H9 (cell line): ENCODE measurements around the gene PCGF2. TPM values are rescaled to one million over a fixed set of nuclear protein-coding genes. Genes with fewer than 3 reads are reported as not detected.
A peak's percentile ranks its signal among the peaks of the same experiment; 100 is the strongest.

ENCODE experiments used
- DNase-seq: peaks from one replicate; pipeline ENCODE4 v3.0.0-alpha.2; 2017
- H2AFZ ChIP-seq: one replicate; pipeline ENCODE4 v1.6.1; 2013; ENCODE audit warnings: mild to moderate bottlenecking, low read length, control low read depth, moderate library complexity
- H2AK5ac ChIP-seq: 2 replicates; pipeline ENCODE4 v1.6.1; 2013; ENCODE audit warnings: low read length, control low read depth, mixed read lengths; ENCODE audit not compliant: insufficient read length
- H2BK120ac ChIP-seq: one replicate; pipeline ENCODE4 v1.6.1; 2013; ENCODE audit warnings: low read depth, mild to moderate bottlenecking, low read length, control low read depth, inconsistent platforms; ENCODE audit not compliant: poor library complexity, severe bottlenecking
- H2BK12ac ChIP-seq: 2 replicates; pipeline ENCODE4 v1.6.1; 2013; ENCODE audit warnings: low read length, control low read depth, mixed read lengths, low read depth; ENCODE audit not compliant: insufficient read length
- H2BK15ac ChIP-seq: 2 replicates; pipeline ENCODE4 v1.6.1; 2013; ENCODE audit warnings: low read depth, low read length, control low read depth
- H2BK20ac ChIP-seq: one replicate; pipeline ENCODE4 v1.6.1; 2013; ENCODE audit warnings: low read depth, mild to moderate bottlenecking, low read length, control low read depth, inconsistent platforms; ENCODE audit not compliant: poor library complexity, severe bottlenecking
- H2BK5ac ChIP-seq: 2 replicates; pipeline ENCODE4 v1.6.1; 2013; ENCODE audit warnings: low read length, control low read depth, mixed read lengths; ENCODE audit not compliant: insufficient read length
- H3K14ac ChIP-seq: 2 replicates; pipeline ENCODE4 v1.6.1; 2013; ENCODE audit warnings: low read length, control low read depth; ENCODE audit not compliant: insufficient read depth
- H3K18ac ChIP-seq: 2 replicates; pipeline ENCODE4 v1.6.1; 2013; ENCODE audit warnings: low read depth, mild to moderate bottlenecking, mixed read lengths, low read length, control low read depth; ENCODE audit not compliant: insufficient read length
- H3K23ac ChIP-seq: 2 replicates; pipeline ENCODE4 v1.6.1; 2013; ENCODE audit warnings: low read length, control low read depth, mixed read lengths, low read depth; ENCODE audit not compliant: insufficient read length
- H3K23me2 ChIP-seq: 2 replicates; pipeline ENCODE4 v1.6.1; 2013; ENCODE audit warnings: low read depth, mild to moderate bottlenecking, mixed read lengths, low read length, control low read depth; ENCODE audit not compliant: insufficient read length, poor library complexity, severe bottlenecking
- H3K27ac ChIP-seq: 2 replicates; pipeline ENCODE4 v1.5.1; 2013; ENCODE audit warnings: low read length, control low read depth, mixed read lengths, low read depth; ENCODE audit not compliant: insufficient read length
- H3K27me3 ChIP-seq: 2 replicates; pipeline ENCODE4 v1.6.1; 2013; ENCODE audit warnings: low read length, control low read depth, inconsistent platforms; ENCODE audit not compliant: insufficient read depth
- H3K4ac ChIP-seq: 2 replicates; pipeline ENCODE4 v1.6.1; 2013; ENCODE audit warnings: low read depth, mild to moderate bottlenecking, control low read depth, inconsistent platforms, low read length, moderate library complexity
- H3K4me1 ChIP-seq: 2 replicates; pipeline ENCODE4 v1.6.1; 2013; ENCODE audit warnings: low read length, control low read depth, inconsistent platforms; ENCODE audit not compliant: insufficient read depth
- H3K4me2 ChIP-seq: 2 replicates; pipeline ENCODE4 v1.6.1; 2013; ENCODE audit warnings: low read length, control low read depth, mixed read lengths; ENCODE audit not compliant: insufficient read length, insufficient read depth
- H3K56ac ChIP-seq: 2 replicates; pipeline ENCODE4 v1.6.1; 2013; ENCODE audit warnings: low read depth, mild to moderate bottlenecking, mixed read lengths, low read length, control low read depth; ENCODE audit not compliant: insufficient read length
- H3K79me1 ChIP-seq: 2 replicates; pipeline ENCODE4 v1.6.1; 2013; ENCODE audit warnings: low read depth, mild to moderate bottlenecking, moderate library complexity, low read length, control low read depth, inconsistent platforms; ENCODE audit not compliant: insufficient read depth, poor library complexity, severe bottlenecking
- H3K79me2 ChIP-seq: 2 replicates; pipeline ENCODE4 v1.6.1; 2013; ENCODE audit warnings: low read length, control low read depth, inconsistent platforms; ENCODE audit not compliant: insufficient read depth
- H3K9ac ChIP-seq: 2 replicates; pipeline ENCODE4 v1.6.1; 2013; ENCODE audit warnings: low read length, control low read depth, mixed read lengths; ENCODE audit not compliant: insufficient read length; ENCODE audit errors: extremely low read depth
- H3K9me3 ChIP-seq: one replicate; pipeline ENCODE4 v1.6.1; 2013; ENCODE audit warnings: low read depth, low read length, inconsistent platforms; ENCODE audit not compliant: control insufficient read depth
- H3T11ph ChIP-seq: one replicate; pipeline ENCODE4 v1.6.1; 2013; ENCODE audit warnings: mild to moderate bottlenecking, low read length, control low read depth, inconsistent platforms
- H4K20me1 ChIP-seq: one replicate; pipeline ENCODE4 v1.6.1; 2013; ENCODE audit not compliant: control insufficient read depth, insufficient read length, insufficient read depth
- H4K5ac ChIP-seq: 2 replicates; pipeline ENCODE4 v1.6.1; 2013; ENCODE audit warnings: low read depth, mild to moderate bottlenecking, mixed read lengths, low read length, control low read depth; ENCODE audit not compliant: insufficient read length
- H4K8ac ChIP-seq: replicated peaks from 2 replicates; pipeline ENCODE4 v1.6.1; 2013; ENCODE audit warnings: low read length, control low read depth, mixed read lengths, low read depth; ENCODE audit not compliant: insufficient read length
- H4K91ac ChIP-seq: 2 replicates; pipeline ENCODE4 v1.6.1; 2013; ENCODE audit warnings: low read depth, mild to moderate bottlenecking, moderate library complexity, mixed read lengths, low read length, control low read depth; ENCODE audit not compliant: insufficient read length
- H3K27ac Mint-ChIP-seq, 3 experiments: 2 replicates in 2 of 3; 3 replicates in 1 of 3; pipeline ENCODE4 v1.8.0; 2020 to 2021; ENCODE audit warnings: mixed read lengths in 3 of 3, mild to moderate bottlenecking in 1 of 3, moderate library complexity in 1 of 3
- H3K27me3 Mint-ChIP-seq: 2 replicates; pipeline ENCODE4 v1.8.0; 2021; ENCODE audit warnings: low read depth, mild to moderate bottlenecking, moderate library complexity, mixed read lengths
- H3K36me3 Mint-ChIP-seq, 3 experiments: 2 replicates in 2 of 3; 3 replicates in 1 of 3; pipeline ENCODE4 v1.8.0; 2020 to 2021; ENCODE audit warnings: low read depth in 3 of 3, mixed read lengths in 3 of 3; ENCODE audit not compliant: insufficient read depth in 1 of 3
- H3K4me1 Mint-ChIP-seq, 2 experiments: 2 replicates each; pipeline ENCODE4 v1.8.0; 2020; ENCODE audit warnings: mixed read lengths in 2 of 2
- H3K4me3 Mint-ChIP-seq, 2 experiments: 2 replicates in 1 of 2; 3 replicates in 1 of 2; pipeline ENCODE4 v1.8.0; 2020 to 2021; ENCODE audit warnings: mild to moderate bottlenecking in 2 of 2, mixed read lengths in 2 of 2, moderate library complexity in 1 of 2
- H3K9me3 Mint-ChIP-seq, 2 experiments: 2 replicates in 1 of 2; 3 replicates in 1 of 2; pipeline ENCODE4 v1.8.0; 2020; ENCODE audit warnings: mild to moderate bottlenecking in 2 of 2, mixed read lengths in 2 of 2, moderate library complexity in 1 of 2
- WGBS: extraction: QIAGEN DNeasy Blood & Tissue Kit; methylation state at CpG from one replicate; pipeline ENCODE4 v1.1.7; 2013; ENCODE audit warnings: missing lambda C conversion rate, low lambda C conversion rate, mixed read lengths; ENCODE audit not compliant: insufficient read length; ENCODE audit errors: extremely low coverage; 5-methylcytosine and 5-hydroxymethylcytosine counted together
- total RNA-seq: library from RNA; stranded (reverse); gene quantifications from 2 replicates; pipeline ENCODE4 v1.2.1, GENCODE V29; 2021
- TF ChIP-seq, protein P1 (sequence below): fragments of 200-600 bp; sonication (generic); conservative IDR thresholded peaks from 3 replicates; pipeline ENCODE4 v1.8.0; 2021; ENCODE audit warnings: antibody characterized with exemption, mild to moderate bottlenecking

PCGF2 gene
- total RNA-seq, 1 experiment from 2014 or later, result 106 TPM

DNA sequence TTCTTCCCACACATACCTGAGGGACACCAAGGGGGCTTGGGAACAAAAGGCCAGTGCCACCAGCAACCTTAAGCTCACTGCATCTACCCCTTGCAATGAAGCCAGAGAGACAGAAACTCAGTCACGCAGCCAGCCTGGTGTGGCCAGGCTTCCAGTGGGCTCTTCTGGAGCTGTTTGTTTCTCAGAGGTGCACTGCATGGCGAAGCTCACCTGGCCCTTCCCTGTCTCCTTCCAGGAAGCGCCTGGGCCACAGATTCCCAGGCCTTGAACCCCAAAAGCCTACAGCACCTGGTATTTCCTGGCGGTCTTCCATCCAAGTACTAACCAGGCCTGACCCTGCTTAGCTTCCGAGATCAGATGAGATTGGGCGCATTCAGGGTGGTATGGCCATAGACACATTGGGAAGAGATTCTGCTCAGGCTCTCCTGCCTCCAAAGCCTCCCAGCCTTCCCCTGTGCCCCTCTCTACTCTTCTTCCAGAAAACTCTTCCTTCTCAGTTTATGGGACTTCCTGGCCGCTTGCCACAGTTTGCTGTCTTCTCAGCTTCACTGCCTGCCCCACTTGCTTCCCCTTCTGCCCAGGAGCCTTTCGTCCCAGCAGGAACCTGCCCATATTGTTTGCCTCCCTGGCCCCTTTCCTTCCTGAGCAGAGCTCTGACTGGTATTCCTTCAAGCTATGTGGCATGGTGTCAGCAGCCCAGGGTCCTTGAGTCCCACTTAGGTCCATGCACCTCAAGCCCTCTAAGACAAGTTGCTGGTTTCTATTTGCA lies 16.4 kb downstream of the PCGF2 start:
- H3K9me3 Mint-ChIP-seq, result no peaks in the 10 kb centered on the region; a peak in 1 of 5 replicates
- Histone ChIP-seq H3K27ac (no peak overlapping the region), H3K4me2 (no peak overlapping the region), H3K4ac (no peak overlapping the region), H2BK5ac (no peak overlapping the region), H3K79me1 (no peaks in the 10 kb centered on the region), H4K20me1 (no peaks in the 10 kb centered on the region), H3K27me3 (peaks cover 5% of the 10 kb centered on the region; the same call in 1 of the 2 replicates), H4K8ac (no peak overlapping the region), H3K23me2 (peaks cover 5% of the 10 kb centered on the region), H2BK15ac (no peak overlapping the region), H2AFZ (no peak overlapping the region), H3K18ac (no peak overlapping the region), H3K9me3 (no peaks in the 10 kb centered on the region), H2BK20ac (no peak overlapping the region), H3K4me1 (peaks cover 2% of the 10 kb centered on the region; the same call in 1 of the 2 replicates), H3T11ph (no peak overlapping the region), H2AK5ac (no peak overlapping the region), H3K56ac (no peak overlapping the region), H2BK120ac (no peak overlapping the region), H3K23ac (no peak overlapping the region), H3K79me2 (no peaks in the 10 kb centered on the region), H4K5ac (no peak overlapping the region), H4K91ac (no peak overlapping the region), H3K14ac (no peak overlapping the region), H2BK12ac (no peak overlapping the region), H3K9ac (no peak overlapping the region)
- WGBS, result no CpG with 5 or more reads among the region's 8 CpGs
- DNase-seq, result no peak
- TF ChIP-seq, protein P1, sequence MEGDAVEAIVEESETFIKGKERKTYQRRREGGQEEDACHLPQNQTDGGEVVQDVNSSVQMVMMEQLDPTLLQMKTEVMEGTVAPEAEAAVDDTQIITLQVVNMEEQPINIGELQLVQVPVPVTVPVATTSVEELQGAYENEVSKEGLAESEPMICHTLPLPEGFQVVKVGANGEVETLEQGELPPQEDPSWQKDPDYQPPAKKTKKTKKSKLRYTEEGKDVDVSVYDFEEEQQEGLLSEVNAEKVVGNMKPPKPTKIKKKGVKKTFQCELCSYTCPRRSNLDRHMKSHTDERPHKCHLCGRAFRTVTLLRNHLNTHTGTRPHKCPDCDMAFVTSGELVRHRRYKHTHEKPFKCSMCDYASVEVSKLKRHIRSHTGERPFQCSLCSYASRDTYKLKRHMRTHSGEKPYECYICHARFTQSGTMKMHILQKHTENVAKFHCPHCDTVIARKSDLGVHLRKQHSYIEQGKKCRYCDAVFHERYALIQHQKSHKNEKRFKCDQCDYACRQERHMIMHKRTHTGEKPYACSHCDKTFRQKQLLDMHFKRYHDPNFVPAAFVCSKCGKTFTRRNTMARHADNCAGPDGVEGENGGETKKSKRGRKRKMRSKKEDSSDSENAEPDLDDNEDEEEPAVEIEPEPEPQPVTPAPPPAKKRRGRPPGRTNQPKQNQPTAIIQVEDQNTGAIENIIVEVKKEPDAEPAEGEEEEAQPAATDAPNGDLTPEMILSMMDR, result no peak
- H3K4me3 Mint-ChIP-seq, result peak overlapping the region; percentile 41 to 96; a peak in 4 of 5 replicates
- peaks cover 5 to 31% (median 30%) of the 10 kb centered on the region in 3 experiments; a peak in 6 of 7 replicates for H3K36me3 Mint-ChIP-seq
- peaks cover 32% of the 10 kb centered on the region for H3K27me3 Mint-ChIP-seq
- H3K27ac Mint-ChIP-seq, result no peak overlapping the region; a peak in 1 of 7 replicates
- peaks cover 20 to 33% of the 10 kb centered on the region in 2 experiments for H3K4me1 Mint-ChIP-seq
